GM21717 (cell line): Measurements from ENCODE around the gene BTK.

Source experiments
- ATAC-seq: cut with Tn5 transposase; IDR thresholded peaks from one replicate; pipeline ENCODE4 v1.9.1; 2021; ENCODE audit warnings: mild to moderate bottlenecking, moderate library complexity; ENCODE audit not compliant: unreplicated experiment

Gene BTK

GRCh38 chrX:101385795-101386541 lies at the start of gene BTK:
BTK (minus strand) TSS chrX:101386191; CDS start chrX:101375284, 10,907 bp downstream.
- ATAC-seq, result peak; percentile 70

DNA sequence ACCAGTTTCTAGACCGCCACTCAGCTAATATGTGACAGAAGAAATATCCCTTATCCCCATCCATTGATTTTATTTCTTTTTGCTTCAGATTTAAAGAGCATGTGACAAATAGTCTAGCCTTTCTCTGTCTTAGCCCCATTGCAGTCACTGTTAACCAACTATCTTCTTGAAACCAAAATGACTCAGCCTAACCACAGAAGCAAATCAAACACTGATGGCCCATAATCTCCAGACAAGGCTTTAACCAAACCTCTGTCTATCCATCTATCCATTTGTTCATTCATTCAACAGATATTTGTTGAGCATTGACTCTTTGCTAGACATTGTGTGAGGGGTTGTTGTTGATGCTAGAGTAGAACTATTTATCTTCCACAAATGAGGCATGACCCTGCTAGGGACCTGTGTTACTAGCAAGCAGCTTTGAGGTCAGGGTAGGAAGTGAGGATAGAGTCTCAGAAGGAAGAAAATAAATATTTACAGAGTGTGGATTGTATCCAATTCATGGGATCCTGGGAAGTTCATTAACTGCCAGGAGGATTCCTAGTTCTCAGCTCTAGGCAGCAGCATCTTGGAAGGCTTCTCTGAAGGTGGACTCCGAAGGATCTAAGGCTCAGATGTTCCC lies 44.6 kb upstream of the BTK start:
- ATAC-seq, result peak; percentile 96

- peak; percentile 46 for ATAC-seq
Measured at GRCh38 chrX:101429934-101430333, 43.9 kb upstream of the BTK start.

- no peak for ATAC-seq
Measured at GRCh38 chrX:101427954-101428353, 42.0 kb upstream of the BTK start.

DNA sequence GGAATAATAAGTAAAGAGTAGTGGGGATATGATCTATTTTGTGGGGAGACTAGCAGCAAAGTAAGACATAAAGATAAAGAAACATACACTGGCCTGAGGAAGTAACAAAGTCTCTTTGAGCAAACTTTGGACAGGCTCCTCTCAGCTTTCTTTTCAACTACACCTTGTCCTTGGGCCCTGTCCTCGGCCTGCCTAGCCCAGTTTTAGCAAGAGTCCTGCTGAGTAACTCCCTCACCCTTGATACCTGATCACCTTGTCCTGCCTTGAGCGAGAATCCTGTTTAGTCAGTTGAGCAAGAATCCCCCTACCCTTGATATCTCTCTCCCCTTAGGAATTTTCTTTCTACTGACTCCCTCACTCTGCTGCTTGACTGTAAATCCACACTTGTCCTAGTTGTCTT lies 33.5 kb upstream of the BTK start:
- ATAC-seq, result no peak

- no peak for ATAC-seq
Measured at GRCh38 chrX:101417981-101418841, 32.2 kb upstream of the BTK start.

- no peak for ATAC-seq
Measured at GRCh38 chrX:101417190-101417589, 31.2 kb upstream of the BTK start.

GRCh38 chrX:101416691-101417090 lies 30.7 kb upstream of the BTK start:
- no peak for ATAC-seq

- ATAC-seq, result peak; percentile 54
Measured at GRCh38 chrX:101415180-101416145, 29.5 kb upstream of the BTK start.

- ATAC-seq, result no peak
Measured at GRCh38 chrX:101411984-101412383, 26.0 kb upstream of the BTK start.

DNA sequence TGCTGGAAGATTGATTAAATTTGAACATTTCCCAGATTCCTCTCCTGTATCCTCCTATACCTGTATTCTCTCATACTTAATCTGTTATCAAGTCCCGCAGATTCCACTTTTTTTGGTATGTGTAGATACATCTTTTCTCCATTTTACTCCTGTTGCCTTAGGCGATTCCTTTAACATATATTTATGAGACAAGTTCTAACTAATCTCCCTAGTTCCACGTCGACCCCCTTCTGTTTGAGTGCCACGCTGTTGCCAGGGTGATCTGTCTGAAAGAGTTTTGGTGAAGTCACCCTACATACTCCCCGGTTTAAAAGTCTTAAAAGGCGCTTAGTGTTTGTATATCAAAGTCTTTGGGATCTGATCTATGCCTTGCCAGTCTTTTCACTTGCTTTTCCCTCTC lies 24.5 kb upstream of the BTK start:
- ATAC-seq, result no peak

GRCh38 chrX:101409043-101409442 lies 23.1 kb upstream of the BTK start:
- no peak for ATAC-seq

DNA sequence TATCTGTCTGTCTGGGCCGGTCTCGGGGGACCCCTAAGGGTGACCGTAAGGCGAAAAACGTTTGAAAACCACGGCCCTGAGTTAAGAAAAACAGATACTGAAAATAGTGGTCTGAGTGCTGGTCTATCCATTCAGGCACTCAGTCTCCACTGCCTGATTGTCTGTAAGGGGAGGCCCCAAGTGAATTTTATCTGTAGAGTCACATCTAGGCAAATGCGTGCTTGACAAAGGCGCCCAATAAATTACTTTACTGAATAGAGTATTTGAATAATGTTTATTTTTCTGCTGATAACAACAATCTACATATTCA lies 22.5 kb upstream of the BTK start:
- no peak for ATAC-seq

GRCh38 chrX:101407748-101408531 lies 21.9 kb upstream of the BTK start, which contains the start of the genes GLA and HNRNPH2:
GLA (minus strand) TSS chrX:101407925; CDS start chrX:101407903, 22 bp downstream.
HNRNPH2 (plus strand) TSS chrX:101408222; CDS start chrX:101411989, 3,767 bp downstream.
- peak; percentile 95 for ATAC-seq

DNA sequence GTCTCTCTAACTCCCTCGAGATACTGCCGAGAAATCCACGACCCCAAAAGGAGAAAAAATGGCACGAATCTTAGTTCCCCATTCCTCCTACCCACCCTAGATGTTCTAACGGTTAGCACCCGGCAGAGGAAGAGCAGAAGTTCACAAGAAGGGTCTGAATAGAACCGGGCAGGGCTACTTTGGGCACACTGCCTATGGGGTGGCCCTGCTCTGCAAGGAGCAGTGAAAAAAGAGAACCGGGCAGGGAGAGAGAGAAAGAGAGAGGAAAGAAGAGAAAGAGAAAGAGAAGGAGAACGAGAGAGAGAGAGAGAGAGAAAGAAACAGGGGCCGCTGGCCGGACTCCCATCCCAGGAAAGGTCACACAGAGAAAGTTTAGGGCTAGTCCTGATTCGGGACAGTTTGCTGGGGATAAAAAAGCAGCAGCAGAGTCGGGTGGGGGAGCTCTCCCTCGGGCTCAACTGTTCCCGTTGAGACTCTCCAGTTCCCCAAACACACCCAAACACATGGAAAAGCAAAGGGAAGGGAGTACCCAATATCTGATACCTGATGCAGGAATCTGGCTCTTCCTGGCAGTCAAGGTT lies 21.3 kb upstream of the BTK start:
- ATAC-seq, result peak; percentile 1

DNA sequence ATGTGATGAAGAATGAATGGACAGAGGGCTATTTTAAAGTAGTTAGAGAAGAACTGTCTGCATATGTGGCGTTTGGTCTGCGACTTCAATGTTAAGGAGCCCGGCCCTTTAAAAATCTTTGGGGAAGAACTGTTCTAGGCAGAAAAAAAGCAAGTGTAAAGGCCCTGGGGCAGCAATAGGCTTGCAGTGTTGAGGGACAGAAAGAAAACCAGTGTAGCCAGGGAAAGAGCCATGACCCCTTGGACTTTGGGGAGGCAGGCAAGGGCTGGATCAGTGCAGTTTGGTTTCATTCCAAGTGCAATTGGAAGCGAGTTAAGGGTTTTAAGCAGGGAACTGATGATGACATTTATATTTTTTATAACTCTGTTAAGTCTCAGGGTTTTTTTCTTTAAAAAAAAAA lies 13.8 kb upstream of the BTK start:
- ATAC-seq, result no peak

DNA sequence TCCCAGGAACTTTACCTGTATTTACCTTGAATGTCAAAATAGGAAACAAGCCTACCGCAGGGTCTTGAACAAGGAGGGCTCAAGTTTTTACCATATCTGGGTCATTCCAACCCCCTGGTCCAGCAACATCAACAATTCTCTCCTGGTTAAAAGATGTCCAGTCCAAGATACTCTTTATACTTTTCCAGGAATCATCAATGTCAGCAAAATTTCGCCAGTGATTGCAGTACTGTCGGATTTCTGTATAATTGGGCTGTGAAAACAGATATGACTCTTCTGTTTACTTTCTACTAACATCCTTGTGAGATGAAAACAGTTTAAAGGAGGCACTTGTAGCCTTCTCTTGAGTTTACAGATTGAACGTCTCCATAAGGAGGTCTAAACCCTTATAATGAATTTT lies 12.7 kb upstream of the BTK start:
- no peak for ATAC-seq

- ATAC-seq, result no peak
Measured at GRCh38 chrX:101397779-101398178, 11.8 kb upstream of the BTK start.

- no peak for ATAC-seq
Measured at GRCh38 chrX:101395789-101396188, 9.8 kb upstream of the BTK start.
